ENCODE data around the gene SLC10A7.

SLC10A7 gene

GRCh38 chr4:146521541-146522097, at the start of gene SLC10A7:
Gene SLC10A7, minus strand, starts transcription at chr4:146521940. Its CDS starts 223 bp downstream, at chr4:146521717.
- H3K36me3 ChIP-seq (ENCODE audit: insufficient read depth, low read length), result no peaks in the 10 kb centered on the region

GRCh38 chr4:146567396-146567795, 45.7 kb upstream of the SLC10A7 start:
- H3K9me3 ChIP-seq (ENCODE audit: control insufficient read depth, insufficient read depth, low read length), result no peaks in the 10 kb centered on the region
- H3K36me3 ChIP-seq (ENCODE audit: insufficient read depth, low read length), result no peaks in the 10 kb centered on the region
- H3K9ac ChIP-seq (ENCODE audit: low read depth, low read length), result no peak overlapping the region
- no peaks in the 10 kb centered on the region for H3K4me1 ChIP-seq (ENCODE audit: insufficient read depth, low read length)

More at GRCh38 chr4:146521541-146522097, at the start of gene SLC10A7:
- peaks cover 3% of the 10 kb centered on the region; the same call in 1 of the 2 replicates for H3K4me1 ChIP-seq (ENCODE audit: insufficient read depth, low read length)
- no peaks in the 10 kb centered on the region for H3K9me3 ChIP-seq (ENCODE audit: control insufficient read depth, insufficient read depth, low read length)
- peak within 1 kb of the TSS; percentile 79 for H3K9ac ChIP-seq (ENCODE audit: low read depth, low read length)

GRCh38 chr4:146564492-146564891, 42.8 kb upstream of the SLC10A7 start:
- H3K4me1 ChIP-seq (ENCODE audit: insufficient read depth, low read length), result no peaks in the 10 kb centered on the region
- H3K9ac ChIP-seq (ENCODE audit: low read depth, low read length), result no peak overlapping the region
- H3K36me3 ChIP-seq (ENCODE audit: insufficient read depth, low read length), result no peaks in the 10 kb centered on the region

GRCh38 chr4:146550161-146550560, 28.4 kb upstream of the SLC10A7 start:
- H3K9ac ChIP-seq (ENCODE audit: low read depth, low read length), result no peak overlapping the region
- H3K9me3 ChIP-seq (ENCODE audit: control insufficient read depth, insufficient read depth, low read length), result no peaks in the 10 kb centered on the region
- H3K36me3 ChIP-seq (ENCODE audit: insufficient read depth, low read length), result no peaks in the 10 kb centered on the region
- H3K4me1 ChIP-seq (ENCODE audit: insufficient read depth, low read length), result no peaks in the 10 kb centered on the region

More at GRCh38 chr4:146564492-146564891, 42.8 kb upstream of the SLC10A7 start:
- no peaks in the 10 kb centered on the region; the same call in 1 of the 2 replicates for H3K9me3 ChIP-seq (ENCODE audit: control insufficient read depth, insufficient read depth, low read length)

GRCh38 chr4:146548443-146548842, 26.7 kb upstream of the SLC10A7 start:
- Histone ChIP-seq H3K36me3 (ENCODE audit: insufficient read depth, low read length) (no peaks in the 10 kb centered on the region), H3K4me1 (ENCODE audit: insufficient read depth, low read length) (no peaks in the 10 kb centered on the region), H3K9me3 (ENCODE audit: control insufficient read depth, insufficient read depth, low read length) (no peaks in the 10 kb centered on the region), H3K9ac (ENCODE audit: low read depth, low read length) (no peak overlapping the region)

- no peaks in the 10 kb centered on the region for H3K9me3 ChIP-seq (ENCODE audit: control insufficient read depth, insufficient read depth, low read length)
- no peaks in the 10 kb centered on the region for H3K36me3 ChIP-seq (ENCODE audit: insufficient read depth, low read length)
- no peak overlapping the region for H3K9ac ChIP-seq (ENCODE audit: low read depth, low read length)
- H3K4me1 ChIP-seq (ENCODE audit: insufficient read depth, low read length), result no peaks in the 10 kb centered on the region
These were observed 23.4 kb upstream of the SLC10A7 start for GRCh38 chr4:146545102-146545501.

- Histone ChIP-seq H3K9ac (ENCODE audit: low read depth, low read length) (no peak overlapping the region), H3K9me3 (ENCODE audit: control insufficient read depth, insufficient read depth, low read length) (no peaks in the 10 kb centered on the region), H3K36me3 (ENCODE audit: insufficient read depth, low read length) (no peaks in the 10 kb centered on the region), H3K4me1 (ENCODE audit: insufficient read depth, low read length) (no peaks in the 10 kb centered on the region)
These were observed 12.4 kb upstream of the SLC10A7 start for GRCh38 chr4:146534178-146534577.

GRCh38 chr4:146525754-146526153, 4.0 kb upstream of the SLC10A7 start:
- no peaks in the 10 kb centered on the region for H3K36me3 ChIP-seq (ENCODE audit: insufficient read depth, low read length)
- H3K4me1 ChIP-seq (ENCODE audit: insufficient read depth, low read length), result peaks cover under 1% of the 10 kb centered on the region; the same call in 1 of the 2 replicates
- H3K9ac ChIP-seq (ENCODE audit: low read depth, low read length), result no peak overlapping the region
- H3K9me3 ChIP-seq (ENCODE audit: control insufficient read depth, insufficient read depth, low read length), result no peaks in the 10 kb centered on the region

GRCh38 chr4:146524663-146525062, 2.9 kb upstream of the SLC10A7 start:
- no peak overlapping the region for H3K9ac ChIP-seq (ENCODE audit: low read depth, low read length)
- H3K9me3 ChIP-seq (ENCODE audit: control insufficient read depth, insufficient read depth, low read length), result no peaks in the 10 kb centered on the region
- H3K4me1 ChIP-seq (ENCODE audit: insufficient read depth, low read length), result peaks cover 3% of the 10 kb centered on the region; the same call in 1 of the 2 replicates
- no peaks in the 10 kb centered on the region for H3K36me3 ChIP-seq (ENCODE audit: insufficient read depth, low read length)

- H3K4me1 ChIP-seq (ENCODE audit: insufficient read depth, low read length), result peaks cover 3% of the 10 kb centered on the region; the same call in 1 of the 2 replicates
- H3K9me3 ChIP-seq (ENCODE audit: control insufficient read depth, insufficient read depth, low read length), result no peaks in the 10 kb centered on the region
- H3K9ac ChIP-seq (ENCODE audit: low read depth, low read length), result peak overlapping the region; percentile 79; the same call in 1 of the 2 replicates
- no peaks in the 10 kb centered on the region for H3K36me3 ChIP-seq (ENCODE audit: insufficient read depth, low read length)
These were observed 1.1 kb upstream of the SLC10A7 start for GRCh38 chr4:146522869-146523205.

GRCh38 chr4:146522098-146522868, 543 bp upstream of the SLC10A7 start:
- Histone ChIP-seq H3K9ac (ENCODE audit: low read depth, low read length) (peak overlapping the region; percentile 79), H3K36me3 (ENCODE audit: insufficient read depth, low read length) (no peaks in the 10 kb centered on the region), H3K4me1 (ENCODE audit: insufficient read depth, low read length) (peaks cover 3% of the 10 kb centered on the region; the same call in 1 of the 2 replicates), H3K9me3 (ENCODE audit: control insufficient read depth, insufficient read depth, low read length) (no peaks in the 10 kb centered on the region)

GRCh38 chr4:146520896-146521540, 722 bp downstream of the SLC10A7 start:
- peaks cover 3% of the 10 kb centered on the region; the same call in 1 of the 2 replicates for H3K4me1 ChIP-seq (ENCODE audit: insufficient read depth, low read length)
- H3K36me3 ChIP-seq (ENCODE audit: insufficient read depth, low read length), result no peaks in the 10 kb centered on the region
- no peaks in the 10 kb centered on the region for H3K9me3 ChIP-seq (ENCODE audit: control insufficient read depth, insufficient read depth, low read length)
- H3K9ac ChIP-seq (ENCODE audit: low read depth, low read length), result peak overlapping the region; percentile 79; the same call in 1 of the 2 replicates

GRCh38 chr4:146514651-146515357, 6.9 kb downstream of the SLC10A7 start:
- H3K9ac ChIP-seq (ENCODE audit: low read depth, low read length), result no peak overlapping the region
- H3K9me3 ChIP-seq (ENCODE audit: control insufficient read depth, insufficient read depth, low read length), result no peaks in the 10 kb centered on the region
- H3K4me1 ChIP-seq (ENCODE audit: insufficient read depth, low read length), result no peaks in the 10 kb centered on the region
- H3K36me3 ChIP-seq (ENCODE audit: insufficient read depth, low read length), result no peaks in the 10 kb centered on the region

- H3K9me3 ChIP-seq (ENCODE audit: control insufficient read depth, insufficient read depth, low read length), result no peaks in the 10 kb centered on the region
- no peaks in the 10 kb centered on the region for H3K36me3 ChIP-seq (ENCODE audit: insufficient read depth, low read length)
- no peaks in the 10 kb centered on the region for H3K4me1 ChIP-seq (ENCODE audit: insufficient read depth, low read length)
- no peak overlapping the region for H3K9ac ChIP-seq (ENCODE audit: low read depth, low read length)
These were observed 8.2 kb downstream of the SLC10A7 start for GRCh38 chr4:146513548-146513947.
